MCF 10A (cell line): ENCODE results near the gene MMP8. TPM values are rescaled to one million over a fixed set of nuclear protein-coding genes. Genes with fewer than 3 reads are reported as not detected.

Source experiments
- BruUV-seq: library from RNA; stranded (reverse); fragments of 400-500 nt; replicated peaks from 2 replicates; lab custom pipeline; 2021; lab: Mats Ljungman, UMichigan
- CTCF ChIA-PET: fragments of 300-600 bp; sonication (Branson Sonifier 250); formaldehyde crosslinking; extraction: SDS; loops from one replicate; lab custom pipeline; 2021; ENCODE audit warnings: antibody characterized with exemption, inconsistent platforms; lab: Yijun Ruan, JAX
- POLR2A ChIA-PET: fragments of 300-600, 350-650 bp; sonication (Branson Sonifier 250); formaldehyde crosslinking; extraction: SDS; loops from one replicate; lab custom pipeline; 2020; ENCODE audit warnings: antibody characterized with exemption, inconsistent platforms; lab: Yijun Ruan, JAX
- DNase-seq: peaks from one replicate; pipeline ENCODE4 v3.0.0-alpha.2; 2018; ENCODE audit not compliant: unreplicated experiment
- H3K27ac Mint-ChIP-seq: one replicate; pipeline ENCODE4 v1.8.0; 2022; ENCODE audit warnings: mild to moderate bottlenecking, low read depth, mixed read lengths; ENCODE audit not compliant: unreplicated experiment
- H3K27me3 Mint-ChIP-seq: one replicate; pipeline ENCODE4 v1.8.0; 2022; ENCODE audit warnings: mixed read lengths; ENCODE audit not compliant: insufficient read depth, unreplicated experiment
- H3K36me3 Mint-ChIP-seq: one replicate; pipeline ENCODE4 v1.8.0; 2022; ENCODE audit warnings: mild to moderate bottlenecking, moderate library complexity, mixed read lengths; ENCODE audit not compliant: insufficient read depth, unreplicated experiment
- H3K4me1 Mint-ChIP-seq: one replicate; pipeline ENCODE4 v1.8.0; 2022; ENCODE audit warnings: mixed read lengths; ENCODE audit not compliant: insufficient read depth, unreplicated experiment
- H3K4me3 Mint-ChIP-seq: one replicate; pipeline ENCODE4 v1.8.0; 2022; ENCODE audit warnings: mild to moderate bottlenecking, moderate library complexity, mixed read lengths; ENCODE audit not compliant: unreplicated experiment
- H3K9me3 Mint-ChIP-seq: one replicate; pipeline ENCODE4 v1.8.0; 2022; ENCODE audit warnings: mixed read lengths; ENCODE audit not compliant: unreplicated experiment
- CTCF ChIP-seq: fragments of 200-600 bp; IDR thresholded peaks from one replicate; pipeline ENCODE4 v1.8.0; 2022; ENCODE audit warnings: antibody characterized with exemption, mild to moderate bottlenecking; ENCODE audit not compliant: unreplicated experiment
- intact Hi-C: fragments of 100-400 bp; cut with micrococcal nuclease; formaldehyde crosslinking; loops from 2 replicates; pipeline ENCODE4 v1.14.1; 2022
- total RNA-seq: library from RNA; stranded (reverse); gene quantifications from 2 replicates; pipeline ENCODE4 v1.2.3, GENCODE V29; 2022

The MMP8 gene
- total RNA-seq, 1 experiment from 2014 or later = not detected

GRCh38 chr11:102704841-102705240, 19.9 kb downstream of the MMP8 start:
- Mint-ChIP-seq H3K36me3 (no peaks in the 10 kb centered on the region), H3K4me3 (no peak overlapping the region), H3K4me1 (peaks cover 6% of the 10 kb centered on the region), H3K27me3 (no peaks in the 10 kb centered on the region), H3K9me3 (no peaks in the 10 kb centered on the region), H3K27ac (no peak overlapping the region)
- POLR2A ChIA-PET = no interaction called here
- TF ChIP-seq CTCF = no peak
- no peak for DNase-seq
- BruUV-seq = no TSS peak
- intact Hi-C loops = no loop called here
- CTCF ChIA-PET = no interaction called here

- no peak for TF ChIP-seq CTCF
- BruUV-seq = no TSS peak
- Mint-ChIP-seq H3K4me3 (no peak overlapping the region), H3K36me3 (no peaks in the 10 kb centered on the region), H3K27me3 (no peaks in the 10 kb centered on the region), H3K9me3 (no peaks in the 10 kb centered on the region), H3K4me1 (no peaks in the 10 kb centered on the region), H3K27ac (no peak overlapping the region)
- DNase-seq = no peak
- intact Hi-C loops = no loop called here
- POLR2A ChIA-PET = no interaction called here
- CTCF ChIA-PET = no interaction called here
These were observed 20.8 kb downstream of the MMP8 start for GRCh38 chr11:102703826-102704493.

- Mint-ChIP-seq H3K27me3 (peaks cover 10% of the 10 kb centered on the region), H3K9me3 (no peaks in the 10 kb centered on the region), H3K27ac (no peak overlapping the region), H3K4me1 (no peaks in the 10 kb centered on the region), H3K4me3 (no peak overlapping the region), H3K36me3 (no peaks in the 10 kb centered on the region)
- no peak for DNase-seq
- no TSS peak for BruUV-seq
- intact Hi-C loops = no loop called here
- TF ChIP-seq CTCF = no peak
- ChIA-PET POLR2A (no interaction called here), CTCF (interaction anchor here (0.6 kb wide), 1 partner anchor 382 kb away, joined by 3 read pairs; no protein-coding TSS in a partner anchor)
These were observed 29.6 kb downstream of the MMP8 start for GRCh38 chr11:102695201-102695600.

GRCh38 chr11:102685754-102686153, 39.0 kb downstream of the MMP8 start:
- ChIA-PET POLR2A (interaction anchor here (0.5 to 0.6 kb wide), 2 partner anchors 67 to 178 kb away, joined by 3 read pairs; no protein-coding TSS in a partner anchor), CTCF (interaction anchor here (0.6 to 1.9 kb wide), 5 partner anchors 9 to 255 kb away, joined by 3 to 6 read pairs (median 4); no protein-coding TSS in a partner anchor)
- H3K9me3 Mint-ChIP-seq = no peaks in the 10 kb centered on the region
- no peaks in the 10 kb centered on the region for H3K36me3 Mint-ChIP-seq
- DNase-seq = no peak
- H3K4me1 Mint-ChIP-seq = peaks cover 13% of the 10 kb centered on the region
- H3K27ac Mint-ChIP-seq = peak overlapping the region; percentile 79
- peaks cover under 1% of the 10 kb centered on the region for H3K27me3 Mint-ChIP-seq
- BruUV-seq = no TSS peak
- no peak for TF ChIP-seq CTCF
- no peak overlapping the region for H3K4me3 Mint-ChIP-seq
- intact Hi-C loops = no loop called here
